Keratinocyte (primary cell): ENCODE results near the gene PMVK.

ENCODE experiments used
- EZH2 ChIP-seq: IDR thresholded peaks from one replicate; pipeline ENCODE4 v1.6.1; 2012; ENCODE audit warnings: inconsistent platforms, mild to moderate bottlenecking, low read length, moderate library complexity
- TF ChIP-seq, protein P1 (sequence below), 3 experiments: IDR thresholded peaks in 1 of 3; conservative IDR thresholded peaks in 1 of 3; optimal IDR thresholded peaks in 1 of 3; 2 replicates in 2 of 3; 3 replicates in 1 of 3; pipeline versions ENCODE3 to v1.5.1; 2011; ENCODE audit warnings: low read length in 3 of 3, mild to moderate bottlenecking in 3 of 3, moderate library complexity in 2 of 3, control low read depth in 1 of 3, inconsistent platforms in 1 of 3; ENCODE audit not compliant: insufficient read depth in 2 of 3; ENCODE audit errors: extremely low read depth in 1 of 3

DNA sequence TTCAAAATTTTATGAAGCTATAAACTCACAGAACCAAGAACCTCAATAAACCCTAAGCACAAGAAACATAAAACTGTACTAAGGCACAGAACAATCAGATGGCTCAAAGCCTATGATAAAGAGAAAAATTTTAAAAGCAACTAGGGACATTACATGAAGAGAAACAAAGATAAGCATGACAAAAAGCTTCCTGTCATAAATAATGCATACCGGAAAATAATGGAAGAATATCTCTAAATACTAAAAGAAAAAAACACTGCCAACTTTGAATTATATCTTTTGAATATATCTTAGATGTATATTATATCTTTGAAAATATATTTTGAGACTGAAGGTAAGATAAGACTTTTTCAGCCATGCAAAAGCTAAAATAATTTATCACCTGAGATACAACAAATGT lies 45.1 kb downstream of the PMVK start:
- TF ChIP-seq, protein P1, sequence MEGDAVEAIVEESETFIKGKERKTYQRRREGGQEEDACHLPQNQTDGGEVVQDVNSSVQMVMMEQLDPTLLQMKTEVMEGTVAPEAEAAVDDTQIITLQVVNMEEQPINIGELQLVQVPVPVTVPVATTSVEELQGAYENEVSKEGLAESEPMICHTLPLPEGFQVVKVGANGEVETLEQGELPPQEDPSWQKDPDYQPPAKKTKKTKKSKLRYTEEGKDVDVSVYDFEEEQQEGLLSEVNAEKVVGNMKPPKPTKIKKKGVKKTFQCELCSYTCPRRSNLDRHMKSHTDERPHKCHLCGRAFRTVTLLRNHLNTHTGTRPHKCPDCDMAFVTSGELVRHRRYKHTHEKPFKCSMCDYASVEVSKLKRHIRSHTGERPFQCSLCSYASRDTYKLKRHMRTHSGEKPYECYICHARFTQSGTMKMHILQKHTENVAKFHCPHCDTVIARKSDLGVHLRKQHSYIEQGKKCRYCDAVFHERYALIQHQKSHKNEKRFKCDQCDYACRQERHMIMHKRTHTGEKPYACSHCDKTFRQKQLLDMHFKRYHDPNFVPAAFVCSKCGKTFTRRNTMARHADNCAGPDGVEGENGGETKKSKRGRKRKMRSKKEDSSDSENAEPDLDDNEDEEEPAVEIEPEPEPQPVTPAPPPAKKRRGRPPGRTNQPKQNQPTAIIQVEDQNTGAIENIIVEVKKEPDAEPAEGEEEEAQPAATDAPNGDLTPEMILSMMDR (optimal IDR thresholded peaks at IDR 0.05 in 1 of 3, IDR thresholded peaks at IDR 0.05 in 1 of 3, conservative IDR thresholded peaks at IDR 0.05 in 1 of 3; ENCODE audit: extremely low read depth in 1 of 3, insufficient read depth in 2 of 3, low read length in 3 of 3) = no peak
- TF ChIP-seq EZH2 = no peak
